Stimulated activated CD4-positive, alpha-beta T cell treated with anti-CD3 and anti-CD28 coated beads, Interleukin-2, amount 100 ng/mL, for 48 hours (primary cell): Measurements from ENCODE around the gene SETD6.

ENCODE experiments used
- DNase-seq, 2 donors: peaks; one replicate each; pipeline ENCODE4 v3.0.0-alpha.2; 2020

Gene SETD6

GRCh38 chr16:58494981-58495520 is 20.3 kb upstream of the SETD6 start:
- DNase-seq = peak; percentile 59 to 71

DNA sequence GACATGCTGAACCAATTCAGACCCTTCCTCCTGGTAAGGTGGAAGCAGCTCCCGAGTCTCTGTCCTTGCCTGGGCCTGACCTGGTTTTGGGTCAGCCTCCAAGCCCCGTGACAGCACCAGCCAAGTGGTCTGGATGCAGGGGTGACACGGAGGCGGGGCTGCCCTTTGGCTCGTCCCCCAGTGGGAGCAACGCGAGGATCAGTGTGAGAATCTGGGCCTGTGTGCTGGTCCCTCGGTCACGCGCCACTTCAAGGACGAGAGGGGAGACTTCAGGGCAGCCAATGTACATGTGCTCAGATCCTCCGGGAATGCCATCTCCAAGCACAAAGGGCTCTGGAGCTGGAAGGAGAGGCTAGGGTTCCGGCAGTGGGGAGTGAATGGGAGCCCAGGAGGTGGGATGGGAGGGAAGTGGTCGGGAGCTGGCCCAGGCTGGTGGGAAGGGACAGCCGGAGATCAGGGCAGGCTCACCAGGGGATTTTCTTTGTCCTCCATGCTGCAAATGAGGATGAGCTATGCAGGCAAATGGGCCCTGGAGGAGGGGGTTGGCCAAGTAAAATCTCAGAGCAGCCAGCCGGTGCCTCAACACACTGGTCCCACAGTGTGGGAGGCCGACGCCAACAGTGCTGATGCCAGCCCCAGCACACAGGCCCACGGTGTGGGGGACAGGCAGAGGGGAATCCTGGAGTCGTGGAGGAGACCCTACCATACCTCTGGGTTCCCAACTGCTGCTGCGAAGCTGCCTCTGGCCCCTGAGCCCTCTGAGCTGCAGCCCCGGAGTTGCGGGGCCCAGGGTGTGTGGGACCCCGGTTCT is 19.6 kb upstream of the SETD6 start:
- no peak for DNase-seq

DNA sequence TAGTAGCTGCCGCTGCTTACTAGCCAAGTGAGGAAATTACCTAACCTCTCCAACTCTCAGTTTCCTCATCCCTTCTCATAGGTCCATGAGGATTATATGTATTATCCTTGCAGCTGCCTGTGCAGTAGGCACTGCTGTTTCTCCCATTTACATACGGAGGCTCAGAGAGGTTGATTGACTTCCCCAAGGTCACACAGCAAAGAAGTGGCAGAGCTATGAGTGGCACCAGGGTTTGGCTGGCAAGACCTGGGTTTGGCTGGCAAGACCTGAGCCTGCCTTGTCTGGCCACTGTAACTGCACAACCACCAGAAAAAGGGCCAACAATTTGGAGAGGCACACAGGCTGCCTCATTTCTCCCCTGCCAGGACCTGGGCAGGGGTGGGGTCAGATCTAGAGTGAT is 17.8 kb upstream of the SETD6 start:
- no peak for DNase-seq

GRCh38 chr16:58497935-58498334 is 17.4 kb upstream of the SETD6 start:
- DNase-seq = no peak

DNA sequence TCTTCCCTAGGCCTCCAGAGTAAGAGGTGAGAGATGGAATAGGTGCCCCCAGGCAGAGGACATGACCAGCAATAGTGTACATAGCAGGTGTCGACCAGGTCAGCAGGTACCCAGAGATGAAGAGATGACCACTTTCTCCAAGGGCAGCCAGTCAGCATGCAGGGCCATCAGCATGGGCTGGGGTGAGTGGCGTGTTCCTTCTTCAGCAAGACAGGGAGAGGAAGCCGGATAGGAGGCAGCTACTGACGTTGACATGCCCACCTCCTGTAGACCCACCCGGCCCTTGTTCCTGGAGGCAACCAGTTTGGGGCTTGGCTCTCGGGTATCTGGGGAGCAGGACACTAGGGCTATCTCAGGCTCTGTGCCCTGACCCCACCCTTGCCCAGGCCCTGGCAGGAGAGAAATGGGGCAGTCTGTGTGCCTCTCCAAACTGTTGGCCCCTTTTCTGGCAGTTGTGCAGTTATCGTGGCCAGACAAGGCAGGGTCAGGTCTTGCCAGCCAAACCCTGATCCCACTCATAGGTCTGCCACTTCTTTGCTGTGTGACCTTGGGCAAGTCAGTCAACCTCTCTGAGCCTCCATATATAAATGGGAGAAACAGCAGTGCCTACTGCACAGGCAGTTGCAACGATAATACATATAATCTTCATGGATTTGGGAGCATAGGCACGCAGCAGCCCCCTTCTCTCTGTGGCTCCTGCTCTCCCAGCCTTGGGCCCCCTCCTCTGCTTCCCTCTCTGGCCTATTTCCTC is 16.8 kb upstream of the SETD6 start:
- DNase-seq = no peak

DNA sequence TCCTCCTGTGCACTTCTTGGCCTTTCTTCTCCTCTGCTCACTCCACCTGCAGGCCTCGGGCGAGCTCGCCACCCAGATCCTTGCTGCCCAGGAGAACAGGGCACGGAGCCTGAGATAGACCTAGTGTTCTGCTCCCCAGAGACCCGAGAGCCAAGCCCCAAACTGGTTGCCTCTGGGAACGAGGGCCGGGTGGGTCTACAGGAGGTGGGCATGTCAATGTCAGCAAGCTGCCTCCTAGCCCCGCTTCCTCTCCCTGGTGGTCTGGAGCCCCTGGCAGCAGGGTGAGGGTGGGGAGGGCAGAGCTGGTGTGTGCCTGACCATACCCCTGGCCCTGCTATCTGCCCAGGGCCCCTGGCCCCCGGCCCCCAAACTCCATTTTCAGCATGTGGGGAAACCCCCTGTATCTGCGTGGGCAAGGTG is 16.2 kb upstream of the SETD6 start:
- no peak for DNase-seq

DNA sequence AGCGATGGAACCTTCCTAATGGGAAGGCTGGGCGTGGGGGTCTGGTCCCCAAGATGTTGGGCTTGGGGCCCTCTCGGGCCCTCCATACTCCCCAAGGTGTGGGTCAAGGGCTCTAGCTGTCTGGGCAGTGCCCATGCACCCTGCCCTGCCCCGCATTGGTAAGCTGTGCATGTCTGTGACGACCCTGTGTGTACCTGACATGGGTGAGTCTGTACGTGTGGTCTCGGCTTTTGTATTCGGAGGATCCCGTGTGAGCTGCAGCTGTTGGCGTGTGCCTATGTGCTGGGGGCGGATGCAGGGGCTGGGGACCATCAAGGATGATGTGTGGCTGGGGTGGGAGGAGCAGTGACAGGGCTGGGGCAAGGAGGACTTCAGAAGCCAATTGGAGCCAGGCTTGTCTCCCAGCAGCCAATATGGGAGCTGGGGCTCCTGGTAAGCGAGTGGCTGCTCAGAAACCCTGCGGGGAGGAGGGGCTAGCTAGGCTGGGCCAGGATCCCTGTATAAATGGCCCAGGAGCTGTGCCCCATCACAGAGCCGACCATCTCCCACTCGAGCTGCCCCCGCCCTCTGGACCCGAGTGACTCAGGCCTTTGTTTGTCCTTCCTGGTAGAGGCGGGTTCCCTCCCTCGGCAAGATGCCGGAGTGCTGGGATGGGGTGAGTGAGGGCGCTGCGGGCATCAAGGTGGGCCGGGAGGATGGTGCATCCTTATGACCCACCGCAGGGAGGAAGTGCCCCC is 15.5 kb upstream of the SETD6 start, which contains the start of gene NDRG4:
Gene NDRG4 (plus strand): TSS at position 529 of the 737 bp plus-strand sequence. CDS start 106 bp downstream, at position 635.
- DNase-seq = peak in 1 of 2 donors; percentile 38

DNA sequence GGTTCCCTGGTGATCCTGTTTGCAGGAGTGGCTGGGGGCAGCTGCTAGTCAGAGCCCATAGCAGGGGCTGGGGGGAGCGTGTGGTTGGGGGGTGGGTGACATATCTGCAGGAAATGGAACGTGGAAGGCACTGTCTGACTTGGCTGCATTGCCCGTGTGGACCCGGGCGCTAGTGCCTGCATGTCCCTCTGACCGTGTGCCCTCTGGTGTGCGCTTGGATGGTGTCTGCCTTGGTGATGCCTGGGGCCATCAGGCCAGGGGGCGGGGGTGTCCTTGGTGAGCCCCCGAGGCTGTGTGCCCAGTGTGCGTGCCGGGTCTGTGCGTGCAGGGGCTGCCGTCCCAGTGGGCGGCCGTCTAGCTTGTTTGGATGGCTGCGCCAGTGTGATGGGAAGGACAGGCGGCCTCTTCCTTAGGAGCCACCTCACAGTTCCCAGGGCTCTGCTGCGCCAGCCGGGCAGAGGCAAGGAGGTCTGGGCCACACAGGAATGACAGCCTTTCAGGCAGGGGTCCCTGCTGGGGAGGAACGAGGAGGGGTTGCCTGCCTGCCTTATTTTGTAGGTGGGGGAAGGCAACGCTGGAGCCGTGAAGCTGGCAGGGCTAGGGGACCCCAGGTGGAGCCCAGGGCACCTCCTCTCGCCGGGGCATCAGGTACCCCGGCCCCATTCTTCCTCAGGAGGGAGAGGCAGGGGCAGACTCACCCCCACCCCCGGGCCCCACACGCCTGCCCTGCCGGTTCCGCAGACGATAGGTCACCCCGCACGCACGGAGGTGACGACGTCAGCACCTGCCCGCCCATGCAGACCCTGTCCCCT is 14.7 kb upstream of the SETD6 start:
- no peak for DNase-seq

- peak in 1 of 2 donors; percentile 43 for DNase-seq
Measured at GRCh38 chr16:58501242-58502131, 13.8 kb upstream of the SETD6 start.

- no peak for DNase-seq
Measured at GRCh38 chr16:58502217-58502921, 12.9 kb upstream of the SETD6 start.

DNA sequence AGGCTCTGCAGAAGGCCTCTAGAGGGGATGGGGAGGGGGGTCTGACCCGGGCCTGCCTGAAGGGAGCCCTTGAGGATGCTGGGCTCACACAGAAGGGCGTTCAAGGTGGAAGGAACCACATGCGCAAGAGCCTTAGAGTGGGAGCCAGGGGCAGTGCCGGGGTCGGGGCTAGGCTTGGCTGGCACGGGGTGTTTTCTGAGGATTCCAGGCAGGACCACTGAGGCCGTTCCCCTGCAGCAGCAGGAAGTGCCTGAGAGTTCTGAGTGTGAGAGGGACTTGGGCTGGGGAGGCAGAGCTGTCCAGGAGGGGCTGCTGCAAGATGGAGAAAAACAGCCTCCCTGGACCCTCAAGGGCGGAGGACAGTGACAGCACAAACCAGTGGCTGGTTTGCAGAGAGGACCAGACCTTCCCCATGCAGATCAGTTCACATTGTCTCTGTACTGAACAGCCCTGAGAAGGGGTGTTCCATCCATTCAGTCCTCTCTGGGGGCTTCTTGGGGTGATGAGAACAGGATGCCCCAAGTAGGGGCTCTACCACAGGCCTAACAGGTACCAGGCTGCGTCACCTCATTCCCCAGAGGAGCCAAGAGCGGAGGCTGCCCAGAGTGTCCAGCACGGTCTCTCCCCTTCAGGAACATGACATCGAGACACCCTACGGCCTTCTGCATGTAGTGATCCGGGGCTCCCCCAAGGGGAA is 12.0 kb upstream of the SETD6 start:
- DNase-seq = no peak

DNA sequence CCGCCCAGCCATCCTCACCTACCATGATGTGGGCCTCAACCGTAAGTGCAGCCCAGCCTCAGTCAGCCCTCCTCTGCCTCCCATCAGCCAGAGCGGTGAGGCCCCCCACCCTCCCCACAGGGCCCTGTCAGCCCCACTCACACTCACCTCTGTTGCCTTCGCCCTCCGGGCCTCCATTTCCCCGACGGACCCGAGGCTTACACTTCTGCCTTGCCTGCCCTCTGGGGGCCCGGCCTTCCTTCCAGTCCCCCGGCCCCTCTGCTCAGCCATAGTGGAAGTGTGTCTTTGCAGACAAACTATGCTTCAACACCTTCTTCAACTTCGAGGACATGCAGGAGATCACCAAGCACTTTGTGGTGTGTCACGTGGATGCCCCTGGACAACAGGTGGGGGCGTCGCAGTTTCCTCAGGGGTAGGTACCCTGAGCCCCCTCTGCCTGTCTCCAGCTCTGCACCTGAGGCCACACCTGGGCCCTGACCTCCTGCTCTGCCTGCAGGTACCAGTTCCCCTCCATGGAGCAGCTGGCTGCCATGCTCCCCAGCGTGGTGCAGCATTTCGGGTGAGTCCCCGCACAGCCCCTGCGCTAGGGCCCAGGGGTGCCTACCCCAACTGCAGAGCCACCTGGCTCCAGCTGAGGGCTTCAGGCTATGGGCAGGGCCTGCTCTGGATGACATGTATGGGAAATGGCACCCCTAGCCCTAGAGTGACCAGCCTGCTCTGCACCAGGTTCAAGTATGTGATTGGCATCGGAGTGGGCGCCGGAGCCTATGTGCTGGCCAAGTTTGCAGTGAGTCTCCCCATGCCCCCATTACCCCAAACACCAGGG is 11.2 kb upstream of the SETD6 start:
- DNase-seq = no peak

DNA sequence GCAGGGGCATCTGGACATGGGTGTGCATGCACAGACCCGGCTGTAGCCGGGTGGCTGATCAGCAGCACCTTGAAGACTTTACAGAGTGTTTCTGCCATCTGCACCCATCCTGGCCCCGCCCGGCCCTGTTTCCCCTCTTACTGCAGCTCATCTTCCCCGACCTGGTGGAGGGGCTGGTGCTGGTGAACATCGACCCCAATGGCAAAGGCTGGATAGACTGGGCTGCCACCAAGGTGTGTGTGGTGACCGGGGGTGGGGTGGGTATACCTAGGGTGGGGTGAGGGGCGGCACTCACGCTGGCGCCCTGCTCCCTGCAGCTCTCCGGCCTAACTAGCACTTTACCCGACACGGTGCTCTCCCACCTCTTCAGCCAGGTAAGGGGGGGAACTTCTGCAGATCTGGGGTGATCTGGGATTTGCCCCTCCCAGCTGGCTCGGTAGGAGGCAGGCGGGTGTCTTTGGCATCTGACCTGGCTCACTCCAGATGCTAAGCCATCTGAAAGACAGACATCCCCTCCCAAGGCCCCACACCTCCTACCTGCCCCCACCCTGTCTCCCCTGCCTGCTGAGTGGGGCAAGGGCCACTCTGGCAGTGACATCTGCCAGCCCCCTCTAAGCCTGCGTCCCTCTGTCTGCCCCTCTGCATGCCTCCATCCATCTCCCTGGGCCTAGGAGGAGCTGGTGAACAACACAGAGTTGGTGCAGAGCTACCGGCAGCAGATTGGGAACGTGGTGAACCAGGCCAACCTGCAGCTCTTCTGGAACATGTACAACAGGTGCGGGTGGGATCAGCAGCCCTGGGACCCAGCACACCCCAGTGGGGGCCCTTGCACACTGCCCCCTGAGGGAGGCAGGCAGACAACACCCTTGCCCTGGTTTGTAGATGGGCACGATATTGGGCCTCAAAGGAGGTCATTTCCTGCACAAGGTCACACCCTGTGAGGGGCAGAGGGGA is 8.8 kb upstream of the SETD6 start:
- DNase-seq = no peak

GRCh38 chr16:58507195-58507962 is 7.9 kb upstream of the SETD6 start:
- no peak for DNase-seq

DNA sequence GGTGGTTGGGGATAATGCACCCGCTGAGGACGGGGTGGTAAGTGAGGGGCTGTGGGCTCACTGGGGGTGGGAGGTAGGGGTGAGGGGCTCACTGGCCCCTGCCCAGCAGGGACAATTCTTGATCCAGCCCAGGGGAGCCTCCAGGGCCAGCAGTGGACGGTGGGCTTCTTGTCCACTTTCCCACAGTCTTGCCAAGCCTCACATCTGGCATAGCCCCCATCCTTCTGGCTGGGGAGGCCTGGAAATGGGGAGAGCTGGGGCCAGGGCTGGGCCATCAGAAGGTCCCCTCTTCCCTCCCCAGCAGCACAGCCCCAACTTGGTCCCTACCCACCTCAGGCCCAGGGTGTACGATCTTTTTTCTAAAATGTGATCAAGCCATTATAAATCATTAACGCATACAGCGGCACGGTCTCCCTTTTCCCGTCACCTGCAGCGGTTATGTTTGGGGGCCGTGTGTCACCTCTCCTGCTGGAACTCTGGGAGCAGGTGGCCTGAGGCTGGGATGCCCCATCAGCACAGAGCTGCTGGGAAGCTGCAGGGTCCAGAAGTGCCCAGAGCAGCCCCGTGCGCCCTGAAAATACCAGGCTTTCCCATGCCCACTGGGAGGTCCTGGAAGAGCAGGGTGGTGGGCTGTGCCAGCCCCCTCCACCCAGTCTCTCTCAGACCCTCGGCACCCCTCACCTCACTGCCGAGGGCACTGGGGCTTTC is 7.2 kb upstream of the SETD6 start:
- no peak for DNase-seq

DNA sequence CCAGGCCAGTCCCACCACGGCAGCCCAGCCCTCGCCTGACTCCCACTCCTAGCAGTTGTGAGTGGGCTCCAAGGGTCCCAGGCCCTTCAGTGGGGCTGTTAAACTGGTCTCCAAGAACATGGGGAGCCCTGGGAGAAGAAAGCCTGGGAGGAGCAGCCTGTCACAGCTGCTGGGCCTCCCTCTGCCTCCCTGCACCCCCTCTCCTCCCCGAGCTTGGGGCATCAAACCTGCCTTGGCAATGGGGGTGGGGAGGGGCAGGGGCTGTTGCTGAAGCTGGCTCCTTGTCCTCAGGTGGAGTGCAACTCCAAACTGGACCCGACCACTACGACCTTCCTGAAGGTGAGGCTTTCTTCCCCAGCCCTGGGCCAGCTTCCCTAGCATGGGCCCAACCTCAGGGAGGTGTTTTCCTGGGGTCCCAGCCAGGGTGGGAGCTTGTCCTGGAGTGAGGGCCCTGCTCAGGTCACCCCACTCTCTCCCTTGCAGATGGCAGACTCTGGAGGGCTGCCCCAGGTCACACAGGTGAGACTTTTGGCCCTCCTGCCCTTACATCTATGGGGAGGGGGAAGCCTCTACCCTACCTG is 6.6 kb upstream of the SETD6 start:
- DNase-seq = no peak
